Measurements from ENCODE around the gene FGF18.

DNA sequence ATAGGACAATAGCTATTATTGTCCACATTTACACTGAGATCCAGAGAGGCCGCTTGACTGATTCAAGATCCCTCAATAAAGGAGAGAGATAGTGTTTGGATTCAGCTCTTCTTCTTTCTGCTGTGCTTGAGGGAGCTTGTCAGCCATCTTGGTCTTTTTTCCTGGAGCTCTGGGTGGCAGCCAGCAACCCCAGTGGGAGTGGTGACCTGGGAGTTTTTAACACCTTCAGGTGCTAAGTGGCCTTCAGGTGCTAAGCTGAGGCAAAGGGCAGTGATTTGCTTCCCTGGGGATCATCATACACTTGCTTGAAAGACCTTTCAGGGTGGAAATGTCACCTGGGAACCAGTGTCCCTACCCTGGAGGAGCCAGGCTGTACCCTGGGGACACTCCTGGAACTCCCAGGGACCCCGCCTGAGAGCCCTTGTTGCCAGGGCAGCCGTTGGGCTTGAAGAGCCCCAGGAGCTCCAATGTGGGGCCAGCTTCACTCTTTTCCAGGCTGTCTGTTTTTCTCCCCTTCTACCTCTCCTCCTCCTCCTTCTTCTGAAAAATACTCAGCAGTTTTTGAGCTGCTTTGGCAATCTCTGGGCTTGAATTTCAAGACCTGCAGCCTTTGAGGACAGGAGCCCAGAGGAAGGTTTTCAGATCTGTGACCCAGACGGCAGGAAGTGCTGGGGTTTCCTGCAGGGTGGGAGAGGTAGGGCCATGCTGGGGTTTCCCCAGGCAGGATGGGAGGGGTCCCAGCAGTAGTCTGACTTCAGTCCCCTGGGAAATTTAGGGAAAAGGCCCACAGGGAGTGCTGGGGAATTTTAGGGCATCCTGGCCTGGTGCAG is 59.7 kb downstream of the FGF18 start:
- TF ChIP-seq, protein P1, sequence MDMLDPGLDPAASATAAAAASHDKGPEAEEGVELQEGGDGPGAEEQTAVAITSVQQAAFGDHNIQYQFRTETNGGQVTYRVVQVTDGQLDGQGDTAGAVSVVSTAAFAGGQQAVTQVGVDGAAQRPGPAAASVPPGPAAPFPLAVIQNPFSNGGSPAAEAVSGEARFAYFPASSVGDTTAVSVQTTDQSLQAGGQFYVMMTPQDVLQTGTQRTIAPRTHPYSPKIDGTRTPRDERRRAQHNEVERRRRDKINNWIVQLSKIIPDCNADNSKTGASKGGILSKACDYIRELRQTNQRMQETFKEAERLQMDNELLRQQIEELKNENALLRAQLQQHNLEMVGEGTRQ (IDR thresholded peaks at IDR 0.05; ENCODE audit: low read depth, low read length): no peak
- TF ChIP-seq RAD21 (IDR thresholded peaks at IDR 0.05; ENCODE audit: low read length) (no peak), SMC3 (IDR thresholded peaks at IDR 0.05; ENCODE audit: low read depth, low read length) (no peak), POLR2A (IDR thresholded peaks at IDR 0.05; ENCODE audit: low read depth, low read length) (no peak), CEBPB (IDR thresholded peaks at IDR 0.05; ENCODE audit: low read depth, low read length) (no peak), BHLHE40 (IDR thresholded peaks at IDR 0.05; ENCODE audit: low read depth, low read length) (no peak), CHD1 (IDR thresholded peaks at IDR 0.05; ENCODE audit: low read depth, low read length) (no peak), RCOR1 (IDR thresholded peaks at IDR 0.05; ENCODE audit: insufficient replicate concordance, low read length) (no peak), MXI1 (IDR thresholded peaks at IDR 0.05; ENCODE audit: borderline replicate concordance, low read depth, low read length) (no peak), FOS (IDR thresholded peaks at IDR 0.05; ENCODE audit: low read depth, low read length) (no peak), MAZ (IDR thresholded peaks at IDR 0.05; ENCODE audit: borderline replicate concordance, low read depth, low read length) (no peak), NFE2L2 (IDR thresholded peaks at IDR 0.05; ENCODE audit: low read depth, low read length) (no peak)
- TF ChIP-seq, protein P2, sequence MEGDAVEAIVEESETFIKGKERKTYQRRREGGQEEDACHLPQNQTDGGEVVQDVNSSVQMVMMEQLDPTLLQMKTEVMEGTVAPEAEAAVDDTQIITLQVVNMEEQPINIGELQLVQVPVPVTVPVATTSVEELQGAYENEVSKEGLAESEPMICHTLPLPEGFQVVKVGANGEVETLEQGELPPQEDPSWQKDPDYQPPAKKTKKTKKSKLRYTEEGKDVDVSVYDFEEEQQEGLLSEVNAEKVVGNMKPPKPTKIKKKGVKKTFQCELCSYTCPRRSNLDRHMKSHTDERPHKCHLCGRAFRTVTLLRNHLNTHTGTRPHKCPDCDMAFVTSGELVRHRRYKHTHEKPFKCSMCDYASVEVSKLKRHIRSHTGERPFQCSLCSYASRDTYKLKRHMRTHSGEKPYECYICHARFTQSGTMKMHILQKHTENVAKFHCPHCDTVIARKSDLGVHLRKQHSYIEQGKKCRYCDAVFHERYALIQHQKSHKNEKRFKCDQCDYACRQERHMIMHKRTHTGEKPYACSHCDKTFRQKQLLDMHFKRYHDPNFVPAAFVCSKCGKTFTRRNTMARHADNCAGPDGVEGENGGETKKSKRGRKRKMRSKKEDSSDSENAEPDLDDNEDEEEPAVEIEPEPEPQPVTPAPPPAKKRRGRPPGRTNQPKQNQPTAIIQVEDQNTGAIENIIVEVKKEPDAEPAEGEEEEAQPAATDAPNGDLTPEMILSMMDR (conservative IDR thresholded peaks at IDR 0.05; ENCODE audit: low read depth, low read length): no peak
- TF ChIP-seq, protein P3, sequence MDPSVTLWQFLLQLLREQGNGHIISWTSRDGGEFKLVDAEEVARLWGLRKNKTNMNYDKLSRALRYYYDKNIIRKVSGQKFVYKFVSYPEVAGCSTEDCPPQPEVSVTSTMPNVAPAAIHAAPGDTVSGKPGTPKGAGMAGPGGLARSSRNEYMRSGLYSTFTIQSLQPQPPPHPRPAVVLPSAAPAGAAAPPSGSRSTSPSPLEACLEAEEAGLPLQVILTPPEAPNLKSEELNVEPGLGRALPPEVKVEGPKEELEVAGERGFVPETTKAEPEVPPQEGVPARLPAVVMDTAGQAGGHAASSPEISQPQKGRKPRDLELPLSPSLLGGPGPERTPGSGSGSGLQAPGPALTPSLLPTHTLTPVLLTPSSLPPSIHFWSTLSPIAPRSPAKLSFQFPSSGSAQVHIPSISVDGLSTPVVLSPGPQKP (IDR thresholded peaks at IDR 0.05; ENCODE audit: borderline replicate concordance, low read depth, low read length): no peak
